Panc1 (cell line): ENCODE data around the gene LSM10.

Source experiments
- CTCF ChIP-seq: fragments of 450-650 bp; IDR thresholded peaks from 2 replicates; pipeline ENCODE4 v1.5.1; 2017; ENCODE audit warnings: mild to moderate bottlenecking
- POLR2AphosphoS5 ChIP-seq: IDR thresholded peaks from 2 replicates; pipeline ENCODE4 v1.6.1; 2012; ENCODE audit warnings: mild to moderate bottlenecking, low read depth, low read length, moderate library complexity
- REST ChIP-seq, 2 experiments: IDR thresholded peaks; 2 replicates each; pipeline ENCODE4 v1.6.1; 2011 to 2012; ENCODE audit warnings: low read depth in 2 of 2, control low read depth in 1 of 2, low read length in 1 of 2, mild to moderate bottlenecking in 1 of 2, moderate library complexity in 1 of 2; ENCODE audit not compliant: insufficient read depth in 1 of 2

- TF ChIP-seq CTCF (no peak), REST (IDR thresholded peaks at IDR 0.05; ENCODE audit: insufficient read depth in 1 of 2, low read depth in 2 of 2, low read length in 1 of 2) (no peak), POLR2AphosphoS5 (no peak)
Observed at GRCh38 chr1:36406440-36406839, 8.7 kb upstream of the LSM10 start.
